GM21447 (cell line): ENCODE data around the gene ZSWIM3.

Experiments used
- ATAC-seq: cut with Tn5 transposase; IDR thresholded peaks from one replicate; pipeline ENCODE4 v1.9.1; 2021; ENCODE audit not compliant: unreplicated experiment

Gene ZSWIM3

GRCh38 chr20:45909336-45909808 is 52.0 kb downstream of the ZSWIM3 start:
- ATAC-seq = no peak

DNA sequence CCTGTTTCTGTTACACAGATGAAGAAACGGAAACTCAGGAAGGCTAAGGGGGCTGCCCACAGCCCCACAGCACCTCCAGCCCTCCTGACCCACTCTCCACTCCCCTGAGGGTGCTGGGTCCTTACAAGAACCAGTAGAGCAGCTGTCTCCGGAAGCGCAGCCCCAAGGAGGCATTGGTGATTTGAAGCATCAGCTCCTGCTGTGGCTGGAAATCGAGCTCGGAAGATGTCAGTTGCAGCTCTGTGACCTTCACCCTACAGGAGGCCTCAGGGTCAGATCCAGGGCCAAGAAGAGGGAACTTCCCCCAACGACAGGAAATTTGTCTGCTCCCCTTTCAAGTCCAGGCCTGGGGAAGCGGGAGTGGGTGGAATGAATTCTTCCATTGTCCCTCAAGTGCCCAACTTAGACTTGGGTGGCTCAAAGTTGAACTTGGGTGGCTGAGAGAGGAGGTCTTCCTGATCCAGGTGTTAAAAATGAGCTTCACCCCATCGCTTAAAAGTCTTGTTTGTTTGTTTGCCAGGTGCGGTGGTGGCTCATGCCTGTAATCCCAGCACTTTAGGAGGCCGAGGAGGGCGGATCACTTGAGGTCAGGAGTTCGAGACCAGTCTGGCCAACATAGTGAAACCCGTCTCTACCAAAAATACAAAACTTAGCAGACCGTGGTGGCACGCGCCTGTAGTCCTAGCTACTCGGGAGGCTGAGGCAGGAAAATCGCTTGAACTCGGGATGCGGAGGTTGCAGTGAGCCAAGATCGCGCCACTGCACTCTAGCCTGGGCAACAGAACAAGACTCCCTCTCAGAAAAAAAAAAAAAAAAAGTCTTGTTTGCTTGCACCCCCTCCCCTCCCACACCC is 52.6 kb downstream of the ZSWIM3 start:
- ATAC-seq = no peak

DNA sequence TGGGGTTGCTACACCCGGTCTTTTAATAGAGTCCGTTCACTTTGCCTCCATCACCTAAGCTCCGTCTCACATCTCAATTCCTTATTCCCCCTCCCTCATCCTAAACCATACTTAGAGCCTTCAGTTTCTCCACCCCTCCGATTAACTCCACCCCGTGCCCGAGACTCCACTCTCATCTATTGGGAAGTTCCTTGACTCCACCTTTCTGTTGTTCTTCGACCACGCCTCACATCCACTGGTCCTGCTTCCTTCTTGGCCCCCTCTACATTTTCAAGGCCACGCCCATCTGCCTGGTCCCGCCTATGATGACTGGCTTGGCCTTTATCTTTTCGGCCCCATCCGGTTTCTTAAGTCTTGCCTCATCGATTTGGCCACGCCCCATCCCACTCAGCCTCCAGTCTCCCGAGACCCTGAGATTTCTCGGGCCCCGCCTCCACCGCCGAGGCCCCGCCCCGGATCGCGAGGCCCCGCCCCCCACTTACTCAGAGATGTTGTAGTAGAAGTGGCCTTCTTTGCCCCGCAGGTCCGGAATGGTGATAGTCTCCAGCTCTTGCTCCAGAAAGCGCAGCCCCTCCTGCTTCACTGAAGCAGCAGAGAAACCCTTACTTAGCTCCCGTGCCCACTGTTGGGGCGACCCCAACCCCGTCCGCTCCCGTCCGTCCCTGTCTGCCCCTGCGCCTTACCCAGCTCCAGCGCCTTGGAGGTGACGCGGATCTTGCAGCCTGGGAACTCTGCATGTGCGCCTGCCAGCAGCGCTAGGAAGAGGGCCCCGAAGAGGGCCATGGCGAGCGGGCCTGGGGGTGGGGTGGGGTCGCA is 53.5 kb downstream of the ZSWIM3 start:
- peak; percentile 88 for ATAC-seq

DNA sequence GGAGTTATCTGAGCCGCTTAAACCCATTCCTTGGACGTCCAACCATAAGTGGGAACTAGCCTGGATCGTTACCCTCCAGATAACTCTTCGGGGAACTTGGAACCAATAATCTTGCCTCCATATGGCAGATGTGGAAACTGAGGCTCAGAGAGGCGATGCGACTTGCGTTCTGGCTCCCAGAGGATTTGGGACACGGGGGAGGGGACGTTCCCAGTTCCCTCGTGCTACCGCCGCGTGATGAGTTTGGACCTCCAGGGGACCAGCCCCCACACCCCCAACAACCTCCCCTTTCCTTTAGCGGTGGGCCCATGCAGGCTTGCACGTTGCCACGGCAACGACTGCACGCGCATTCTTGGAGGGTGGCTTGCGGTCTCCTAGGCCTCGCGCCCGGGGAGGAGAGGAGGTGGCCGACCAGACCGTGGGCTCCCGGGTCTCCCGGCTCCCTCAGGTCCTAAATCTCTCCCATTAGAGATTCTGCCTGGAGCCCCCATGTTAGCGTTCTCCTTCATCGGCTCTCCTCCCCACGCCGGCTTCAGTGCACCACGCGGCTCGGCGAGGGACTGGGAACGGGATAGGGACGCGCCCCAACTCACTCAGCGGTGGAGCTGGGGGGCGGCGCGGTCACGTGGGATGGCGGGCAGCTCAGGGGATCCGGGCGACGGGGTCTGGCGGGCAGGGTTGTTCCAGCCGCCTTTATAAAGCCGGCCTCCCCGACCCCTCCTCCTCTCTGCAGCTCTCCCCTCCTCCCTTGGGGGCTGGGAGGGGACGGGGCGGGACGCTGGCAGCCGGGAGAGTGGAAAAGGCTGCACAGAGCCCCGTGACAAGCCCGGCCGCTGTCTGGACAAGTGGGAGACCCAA is 54.3 kb downstream of the ZSWIM3 start, which contains the start of gene PLTP:
Gene PLTP, minus strand, starts transcription at position 670 of the 858 bp plus-strand sequence. CDS start 703 bp downstream, outside the sequence.
- ATAC-seq = no peak

GRCh38 chr20:45912344-45912682 is 54.9 kb downstream of the ZSWIM3 start:
- no peak for ATAC-seq

GRCh38 chr20:45913116-45913515 is 55.7 kb downstream of the ZSWIM3 start:
- no peak for ATAC-seq

GRCh38 chr20:45917790-45918141 is 60.4 kb downstream of the ZSWIM3 start:
- no peak for ATAC-seq

GRCh38 chr20:45918182-45918737 is 60.8 kb downstream of the ZSWIM3 start:
- ATAC-seq = no peak

DNA sequence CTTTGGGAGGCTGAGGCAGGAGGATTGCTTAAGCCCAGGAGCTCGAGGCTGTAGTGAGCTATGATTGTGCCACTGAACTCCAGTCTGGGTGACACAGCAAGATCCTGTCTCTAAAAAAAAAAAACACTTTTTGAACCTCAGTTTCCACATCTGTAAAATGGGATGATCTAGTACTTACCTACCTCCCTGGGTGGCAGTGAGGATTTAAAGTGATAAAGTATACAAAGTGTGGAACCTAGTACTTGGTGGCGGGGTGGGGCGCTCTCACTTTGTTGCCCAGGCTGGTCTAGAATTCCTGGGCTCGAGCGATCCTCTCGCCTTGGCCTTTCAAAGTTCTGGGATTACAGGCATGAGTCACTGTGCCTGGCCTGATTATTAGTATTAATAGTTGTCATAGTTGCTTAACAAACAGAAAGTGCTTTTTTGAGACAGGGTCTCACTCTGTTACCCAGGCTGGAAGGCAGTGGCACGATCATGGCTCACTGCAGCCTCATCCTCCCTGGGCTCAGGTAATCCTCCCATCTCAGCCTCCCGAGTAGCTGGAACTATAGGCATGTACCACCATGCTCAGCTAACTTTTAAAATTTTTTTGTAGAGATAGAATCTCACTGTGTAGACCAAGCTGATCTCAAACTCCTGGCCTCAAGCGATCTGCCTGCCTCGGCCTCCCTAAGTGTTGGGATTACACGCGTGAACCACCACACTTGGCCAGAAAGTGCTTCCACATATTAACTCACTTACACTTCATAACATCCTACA is 61.5 kb downstream of the ZSWIM3 start:
- no peak for ATAC-seq

GRCh38 chr20:45919542-45920399 is 62.4 kb downstream of the ZSWIM3 start:
- no peak for ATAC-seq

GRCh38 chr20:45920462-45921336 is 63.3 kb downstream of the ZSWIM3 start:
- ATAC-seq = no peak

GRCh38 chr20:45921337-45922189 is 64.1 kb downstream of the ZSWIM3 start:
- no peak for ATAC-seq

GRCh38 chr20:45924391-45925261 is 67.2 kb downstream of the ZSWIM3 start:
- no peak for ATAC-seq

- ATAC-seq = no peak
Observed at GRCh38 chr20:45925821-45926506, 68.5 kb downstream of the ZSWIM3 start.

DNA sequence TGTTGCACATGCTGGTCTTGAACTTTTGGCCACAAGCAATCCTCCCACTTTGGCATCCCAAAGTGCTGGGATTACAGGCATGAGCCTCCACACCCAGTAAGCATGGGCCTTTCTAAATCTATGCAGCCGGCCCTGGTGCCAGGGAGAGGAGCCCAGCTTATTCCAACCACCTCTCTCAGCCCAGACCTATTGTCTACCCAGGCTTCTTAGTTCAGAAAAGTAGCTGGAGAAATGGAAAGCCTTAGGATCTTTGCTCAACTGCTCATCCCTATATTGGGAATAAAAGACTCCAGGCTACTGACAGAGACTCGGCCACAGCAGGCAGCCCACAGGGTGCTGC is 69.3 kb downstream of the ZSWIM3 start:
- no peak for ATAC-seq
